ENCODE results near the gene STING1.
"Not testable (repeated sequence)": the region's sequence is repeated elsewhere in the genome, so short reads cannot be mapped to it uniquely, and the experiment has no call there.

The STING1 gene

DNA sequence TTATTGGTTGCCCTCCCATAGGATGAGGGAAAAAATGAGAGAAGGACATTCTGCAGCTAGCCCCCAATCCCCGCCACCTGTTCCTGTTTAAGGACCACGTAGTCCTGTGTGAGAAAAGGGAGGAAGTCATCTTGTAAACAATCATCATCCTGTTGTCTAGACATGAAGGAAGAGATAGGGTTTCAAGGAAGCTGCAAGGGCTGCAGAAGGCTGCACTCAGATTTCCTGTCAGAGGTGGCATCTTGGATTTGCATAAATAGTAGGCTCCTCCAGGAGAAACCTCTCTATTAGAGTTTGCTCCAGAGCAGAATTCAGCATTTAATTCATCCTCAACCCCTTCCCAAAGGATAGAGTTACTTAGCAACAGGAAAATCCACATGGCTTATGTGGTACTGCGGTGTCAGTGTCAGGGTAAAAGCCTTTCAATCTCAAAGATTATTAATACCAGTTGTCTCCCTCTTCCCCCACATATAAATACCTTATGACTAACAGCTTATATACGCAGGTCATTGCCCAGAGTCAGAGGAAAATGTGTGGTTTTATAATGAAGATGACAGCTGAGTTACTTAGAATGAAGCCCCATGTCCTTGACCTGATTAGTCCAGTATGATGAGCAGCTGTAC, 38.6 kb downstream of the STING1 start:
- Histone ChIP-seq H3K4me1 (ENCODE audit: control extremely low read depth in 1 of 4, control insufficient read depth in 4 of 4, insufficient read depth in 4 of 4, low read length in 3 of 4) (peaks cover 8 to 33% (median 30%) of the 10 kb centered on the region in 4 experiments), H3K27ac (ENCODE audit: insufficient read depth in 1 of 2, low read depth in 1 of 2, low read length in 2 of 2, poor library complexity in 1 of 2, severe bottlenecking in 2 of 2) (no peak overlapping the region), H3K27me3 (replicated peaks in 2 of 5; ENCODE audit: control insufficient read depth in 4 of 5, insufficient read depth in 5 of 5, low read length in 4 of 5) (no peaks in the 10 kb centered on the region), H3K4me3 (ENCODE audit: control insufficient read depth in 1 of 7, extremely low read depth in 1 of 7, insufficient read depth in 4 of 7, low read depth in 2 of 7, low read length in 6 of 7) (peak overlapping the region in 1 of 7 experiments; percentile 11), H3K36me3 (ENCODE audit: control insufficient read depth in 4 of 4, insufficient read depth in 4 of 4, low read length in 3 of 4) (no peaks in the 10 kb centered on the region), H3K9me3 (ENCODE audit: control extremely low read depth in 1 of 5, control insufficient read depth in 4 of 5, insufficient read depth in 2 of 5, low read depth in 1 of 5, low read length in 4 of 5) (no peaks in the 10 kb centered on the region)
- WGBS (ENCODE audit: insufficient coverage): 7% methylated on average over 2 of the region's 4 CpGs
- ChIA-PET CTCF (interaction anchor here (0.9 to 2.9 kb wide), 11 partner anchors 8 to 61 kb away, joined by 3 to 11 read pairs (median 5); partner anchors contain the start of genes SMIM33 and STING1), POLR2A (interaction anchor here (0.6 to 1.8 kb wide), 5 partner anchors 20 to 204 kb away, joined by 3 to 15 read pairs (median 5); partner anchors contain the start of genes CXXC5 and STING1)
- peak in 2 of 3 donors; percentile 22 to 35 for DNase-seq

DNA sequence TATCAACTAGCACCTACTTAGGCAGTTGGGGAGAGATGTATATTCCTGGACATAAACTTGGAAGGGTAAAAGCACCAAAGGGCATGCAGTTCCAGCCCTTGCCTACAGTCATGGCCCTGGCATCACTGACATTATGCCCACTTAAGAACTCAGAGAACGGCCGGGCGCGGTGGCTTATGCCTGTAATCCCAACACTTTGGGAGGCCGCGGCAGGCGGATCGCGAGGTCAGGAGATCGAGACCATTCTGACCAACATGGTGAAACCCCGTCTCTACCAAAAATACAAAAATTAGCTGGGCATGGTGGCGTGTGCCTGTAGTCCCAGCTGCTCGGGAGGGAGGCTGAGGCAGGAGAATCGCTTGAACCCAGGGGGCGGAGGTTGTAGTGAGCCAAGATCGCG, 42.1 kb downstream of the STING1 start:
- peaks cover 8 to 40% (median 36%) of the 10 kb centered on the region in 4 experiments for H3K4me1 ChIP-seq (ENCODE audit: control extremely low read depth in 1 of 4, control insufficient read depth in 4 of 4, insufficient read depth in 4 of 4, low read length in 3 of 4)
- H3K4me3 ChIP-seq (ENCODE audit: control insufficient read depth in 1 of 7, extremely low read depth in 1 of 7, insufficient read depth in 4 of 7, low read depth in 2 of 7, low read length in 6 of 7); POLR2A ChIA-PET; H3K36me3 ChIP-seq (ENCODE audit: control insufficient read depth in 4 of 4, insufficient read depth in 4 of 4, low read length in 3 of 4); DNase-seq; H3K27me3 ChIP-seq (replicated peaks in 2 of 5; ENCODE audit: control insufficient read depth in 4 of 5, insufficient read depth in 5 of 5, low read length in 4 of 5); H3K27ac ChIP-seq (ENCODE audit: insufficient read depth in 1 of 2, low read depth in 1 of 2, low read length in 2 of 2, poor library complexity in 1 of 2, severe bottlenecking in 2 of 2); H3K9me3 ChIP-seq (ENCODE audit: control extremely low read depth in 1 of 5, control insufficient read depth in 4 of 5, insufficient read depth in 2 of 5, low read depth in 1 of 5, low read length in 4 of 5): not testable (repeated sequence)
- WGBS (ENCODE audit: insufficient coverage): 98% methylated on average over 14 of the region's 17 CpGs
- CTCF ChIA-PET: interaction anchor here (1.1 to 3.2 kb wide), 5 partner anchors 10 to 72 kb away, joined by 3 to 24 read pairs (median 5); partner anchors contain the start of gene SMIM33

DNA sequence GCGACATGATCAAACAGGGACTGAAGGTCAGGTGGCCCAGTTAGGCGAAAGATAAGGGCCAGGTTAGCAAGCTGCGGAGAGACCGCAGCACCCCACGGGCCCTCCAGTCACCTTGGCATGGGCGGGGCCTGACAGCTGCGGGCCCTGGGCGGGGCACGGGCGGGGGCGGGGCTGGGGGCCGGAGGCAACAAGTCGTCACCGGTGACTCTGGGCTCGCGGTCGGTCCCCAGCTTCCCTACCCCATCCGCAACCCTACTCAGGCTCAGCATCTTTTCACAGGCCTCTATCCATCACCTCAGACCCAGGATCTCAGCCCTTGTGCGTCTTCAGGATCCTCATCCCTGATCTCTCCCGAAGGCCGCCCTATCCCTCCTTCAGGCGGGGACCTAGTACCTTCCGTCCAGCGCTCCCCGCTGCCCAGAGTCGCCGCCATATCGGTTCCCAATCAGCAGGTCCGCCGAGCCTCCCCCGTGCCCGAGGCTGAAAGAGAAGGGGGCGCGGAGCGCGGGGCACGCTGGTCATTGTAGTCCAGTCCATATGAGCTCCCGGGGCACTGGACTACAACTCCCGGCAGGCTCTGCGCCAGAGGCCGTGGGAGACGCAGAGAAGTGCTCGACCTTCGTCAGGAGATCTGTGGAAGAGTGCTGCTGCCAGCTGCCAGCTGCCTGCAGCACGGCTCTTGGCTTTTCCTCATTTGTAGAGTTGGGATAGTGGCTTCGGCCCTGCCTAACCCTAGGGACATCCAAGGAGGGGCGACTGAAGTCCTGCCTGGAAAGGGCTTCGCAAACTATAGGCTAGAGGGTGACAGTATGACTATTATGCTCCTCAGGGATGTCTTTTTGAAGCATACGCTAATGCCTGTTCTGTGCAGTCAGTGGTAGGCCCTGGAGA, 43.3 kb downstream of the STING1 start, which contains the start of gene DNAJC18:
DNAJC18 (minus strand) TSS at position 513 of the 891 bp plus-strand sequence; CDS start at position 433, 80 bp downstream.
- Histone ChIP-seq H3K27me3 (replicated peaks in 2 of 5; ENCODE audit: control insufficient read depth in 4 of 5, insufficient read depth in 5 of 5, low read length in 4 of 5) (no peaks in the 10 kb centered on the region), H3K4me3 (ENCODE audit: control insufficient read depth in 1 of 7, extremely low read depth in 1 of 7, insufficient read depth in 4 of 7, low read depth in 2 of 7, low read length in 6 of 7) (peak within 1 kb of the TSS; percentile 71 to 91 (median 85)), H3K27ac (ENCODE audit: insufficient read depth in 1 of 2, low read depth in 1 of 2, low read length in 2 of 2, poor library complexity in 1 of 2, severe bottlenecking in 2 of 2) (peak within 1 kb of the TSS; percentile 81 to 91), H3K36me3 (ENCODE audit: control insufficient read depth in 4 of 4, insufficient read depth in 4 of 4, low read length in 3 of 4) (peaks cover 0 to 16% (median 6%) of the 10 kb centered on the region in 4 experiments), H3K4me1 (ENCODE audit: control extremely low read depth in 1 of 4, control insufficient read depth in 4 of 4, insufficient read depth in 4 of 4, low read length in 3 of 4) (peaks cover 8 to 38% (median 33%) of the 10 kb centered on the region in 4 experiments), H3K9me3 (ENCODE audit: control extremely low read depth in 1 of 5, control insufficient read depth in 4 of 5, insufficient read depth in 2 of 5, low read depth in 1 of 5, low read length in 4 of 5) (no peaks in the 10 kb centered on the region)
- ChIA-PET POLR2A (interaction anchor here (0.9 to 1.5 kb wide), 6 partner anchors 10 to 125 kb away, joined by 3 to 8 read pairs (median 4); partner anchors contain the start of gene SMIM33), CTCF (interaction anchor here (0.6 to 9.4 kb wide), 12 partner anchors 15 to 81 kb away, joined by 3 to 64 read pairs (median 7); partner anchors contain the start of gene STING1)
- 4% methylated on average over 48 of the region's 49 CpGs for WGBS (ENCODE audit: insufficient coverage)
- peak; percentile 86 to 91 (median 89) for DNase-seq

DNA sequence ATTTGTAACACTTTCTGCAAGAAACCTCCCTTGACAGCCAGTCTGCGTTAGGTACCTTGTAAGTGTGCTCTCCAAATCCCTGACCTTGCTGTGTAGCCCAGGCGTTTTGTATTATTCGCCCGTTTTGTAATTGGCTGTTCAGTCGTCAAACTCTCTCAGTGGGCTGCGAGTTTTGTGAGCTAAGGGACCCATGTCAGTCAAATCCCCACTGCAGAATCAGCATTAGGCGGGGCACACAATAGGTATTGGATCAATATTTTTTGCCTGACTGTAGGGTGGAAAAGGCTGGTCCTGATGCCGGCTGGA, 43.9 kb downstream of the STING1 start:
- Histone ChIP-seq H3K36me3 (ENCODE audit: control insufficient read depth in 4 of 4, insufficient read depth in 4 of 4, low read length in 3 of 4) (peaks cover 0 to 22% (median 8%) of the 10 kb centered on the region in 4 experiments), H3K27ac (ENCODE audit: insufficient read depth in 1 of 2, low read depth in 1 of 2, low read length in 2 of 2, poor library complexity in 1 of 2, severe bottlenecking in 2 of 2) (peak overlapping the region in 1 of 2 experiments; percentile 39), H3K27me3 (replicated peaks in 2 of 5; ENCODE audit: control insufficient read depth in 4 of 5, insufficient read depth in 5 of 5, low read length in 4 of 5) (no peaks in the 10 kb centered on the region), H3K4me3 (ENCODE audit: control insufficient read depth in 1 of 7, extremely low read depth in 1 of 7, insufficient read depth in 4 of 7, low read depth in 2 of 7, low read length in 6 of 7) (peak overlapping the region in 6 of 7 experiments; percentile 53 to 91 (median 86)), H3K4me1 (ENCODE audit: control extremely low read depth in 1 of 4, control insufficient read depth in 4 of 4, insufficient read depth in 4 of 4, low read length in 3 of 4) (peaks cover 2 to 32% (median 27%) of the 10 kb centered on the region in 4 experiments), H3K9me3 (ENCODE audit: control extremely low read depth in 1 of 5, control insufficient read depth in 4 of 5, insufficient read depth in 2 of 5, low read depth in 1 of 5, low read length in 4 of 5) (no peaks in the 10 kb centered on the region)
- POLR2A ChIA-PET: interaction anchor here (0.9 to 1.5 kb wide), 5 partner anchors 9 to 125 kb away, joined by 3 to 8 read pairs (median 4); partner anchors contain the start of gene SMIM33
- WGBS (ENCODE audit: insufficient coverage): 40% methylated on average over 7 of the region's 8 CpGs
- DNase-seq: no peak
- CTCF ChIA-PET: interaction anchor here (0.7 to 9.4 kb wide), 10 partner anchors 15 to 82 kb away, joined by 3 to 64 read pairs (median 9); partner anchors contain the start of gene STING1

DNA sequence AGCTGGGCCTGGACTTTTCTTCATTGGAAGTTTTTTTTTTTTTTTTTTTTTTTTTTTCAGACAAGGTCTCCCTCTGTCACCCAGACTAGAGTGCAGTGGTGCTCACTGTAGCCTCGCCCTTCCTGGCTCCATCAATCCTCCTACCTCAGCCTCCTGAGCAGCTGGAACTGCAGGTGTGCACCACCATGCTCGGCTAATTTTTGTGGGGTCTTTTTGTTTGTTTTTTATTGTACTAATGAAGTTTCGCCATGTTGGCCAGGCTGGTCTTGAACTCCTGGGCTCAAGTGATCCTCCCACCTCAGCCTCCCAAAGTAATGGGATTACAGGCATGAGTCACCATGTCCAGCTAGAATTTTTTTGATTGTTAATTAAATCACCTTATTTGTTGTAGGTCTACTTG, 46.9 kb downstream of the STING1 start:
- Histone ChIP-seq H3K4me3 (ENCODE audit: control insufficient read depth in 1 of 7, extremely low read depth in 1 of 7, insufficient read depth in 4 of 7, low read depth in 2 of 7, low read length in 6 of 7) (no peak overlapping the region), H3K4me1 (ENCODE audit: control extremely low read depth in 1 of 4, control insufficient read depth in 4 of 4, insufficient read depth in 4 of 4, low read length in 3 of 4) (peaks cover 2 to 14% (median 12%) of the 10 kb centered on the region in 4 experiments), H3K27me3 (replicated peaks in 2 of 5; ENCODE audit: control insufficient read depth in 4 of 5, insufficient read depth in 5 of 5, low read length in 4 of 5) (no peaks in the 10 kb centered on the region), H3K27ac (ENCODE audit: insufficient read depth in 1 of 2, low read depth in 1 of 2, low read length in 2 of 2, poor library complexity in 1 of 2, severe bottlenecking in 2 of 2) (no peak overlapping the region), H3K36me3 (ENCODE audit: control insufficient read depth in 4 of 4, insufficient read depth in 4 of 4, low read length in 3 of 4) (peaks cover 0 to 28% (median 10%) of the 10 kb centered on the region in 4 experiments), H3K9me3 (ENCODE audit: control extremely low read depth in 1 of 5, control insufficient read depth in 4 of 5, insufficient read depth in 2 of 5, low read depth in 1 of 5, low read length in 4 of 5) (no peaks in the 10 kb centered on the region)
- ChIA-PET POLR2A (interaction anchor here (0.6 kb wide), 1 partner anchor 79 kb away, joined by 4 read pairs; no protein-coding TSS in a partner anchor), CTCF (interaction anchor here (0.6 to 9.4 kb wide), 8 partner anchors 9 to 78 kb away, joined by 3 to 64 read pairs (median 4); no protein-coding TSS in a partner anchor)
- DNase-seq: no peak
- 80% methylated on average over 1 of the region's 3 CpGs for WGBS (ENCODE audit: insufficient coverage)

DNA sequence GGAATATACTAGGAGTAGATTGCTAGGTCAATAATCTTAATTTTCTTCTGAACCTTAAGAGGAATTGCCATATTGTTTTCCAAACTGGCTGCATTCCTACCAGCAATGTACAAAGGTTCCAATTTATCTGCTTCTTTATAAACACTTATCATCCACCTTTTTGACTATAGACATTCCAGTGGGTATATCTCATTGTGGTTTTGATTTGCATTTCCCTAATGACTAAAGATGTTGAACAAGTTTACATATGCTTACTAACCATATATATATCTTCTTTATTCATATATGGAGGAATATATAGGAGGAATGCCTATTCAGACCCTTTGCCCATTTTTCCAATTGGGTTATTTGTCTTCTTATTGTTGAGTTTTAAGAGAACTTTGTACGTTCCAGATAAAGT, 50.9 kb downstream of the STING1 start:
- no peak overlapping the region for H3K4me3 ChIP-seq (ENCODE audit: control insufficient read depth in 1 of 7, extremely low read depth in 1 of 7, insufficient read depth in 4 of 7, low read depth in 2 of 7, low read length in 6 of 7)
- POLR2A ChIA-PET: no interaction called here
- H3K27ac ChIP-seq (ENCODE audit: insufficient read depth in 1 of 2, low read depth in 1 of 2, low read length in 2 of 2, poor library complexity in 1 of 2, severe bottlenecking in 2 of 2): no peak overlapping the region
- WGBS (ENCODE audit: insufficient coverage): no CpG with 5 or more reads among the region's 1 CpG
- no peaks in the 10 kb centered on the region for H3K27me3 ChIP-seq (replicated peaks in 2 of 5; ENCODE audit: control insufficient read depth in 4 of 5, insufficient read depth in 5 of 5, low read length in 4 of 5)
- no peaks in the 10 kb centered on the region for H3K9me3 ChIP-seq (ENCODE audit: control extremely low read depth in 1 of 5, control insufficient read depth in 4 of 5, insufficient read depth in 2 of 5, low read depth in 1 of 5, low read length in 4 of 5)
- CTCF ChIA-PET: interaction anchor here (1.7 to 9.4 kb wide), 3 partner anchors 8 to 83 kb away, joined by 3 to 64 read pairs (median 14); partner anchors contain the start of gene SMIM33
- no peak for DNase-seq
- no peaks in the 10 kb centered on the region for H3K4me1 ChIP-seq (ENCODE audit: control extremely low read depth in 1 of 4, control insufficient read depth in 4 of 4, insufficient read depth in 4 of 4, low read length in 3 of 4)
- peaks cover 2 to 37% (median 9%) of the 10 kb centered on the region in 4 experiments for H3K36me3 ChIP-seq (ENCODE audit: control insufficient read depth in 4 of 4, insufficient read depth in 4 of 4, low read length in 3 of 4)
